Medulla oblongata (tissue), 1 donor: ENCODE measurements around the gene TGOLN2.

Experiments used
- DNase-seq: peaks from one replicate; pipeline ENCODE4 v3.0.0-alpha.2; 2015; ENCODE audit errors: extremely low spot score

Gene TGOLN2

DNA sequence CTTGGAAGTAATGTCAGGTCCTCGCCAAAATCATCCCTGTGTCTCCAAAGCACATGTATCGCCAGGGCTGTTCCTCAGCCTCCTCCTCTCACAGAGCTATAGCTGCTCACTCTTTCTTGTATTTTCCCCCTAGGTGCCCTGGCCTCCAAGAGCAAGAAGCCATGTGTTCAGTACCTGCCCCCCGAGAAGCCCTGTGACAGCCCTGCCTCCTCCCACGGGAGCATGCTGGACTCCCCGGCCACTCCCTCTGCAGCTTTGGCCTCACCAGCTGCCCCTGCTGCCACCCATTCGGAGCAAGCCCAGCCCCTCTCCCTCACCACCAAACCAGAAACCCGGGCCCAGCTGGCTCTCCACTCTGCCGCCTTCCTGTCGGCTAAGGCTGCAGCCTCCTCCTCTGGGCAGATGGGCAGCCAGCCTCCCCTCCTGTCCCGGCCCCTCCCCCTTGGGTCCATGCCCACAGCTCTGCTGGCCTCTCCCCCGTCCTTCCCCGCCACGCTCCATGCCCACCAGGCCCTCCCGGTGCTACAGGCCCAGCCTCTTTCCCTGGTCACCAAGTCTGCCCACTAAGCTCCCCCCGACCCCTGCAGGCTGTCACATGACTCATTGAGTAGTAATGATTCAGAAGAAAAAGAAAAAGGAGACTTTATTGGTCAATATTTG, 18.8 kb downstream of the TGOLN2 start:
- peak; percentile 67 for DNase-seq

DNA sequence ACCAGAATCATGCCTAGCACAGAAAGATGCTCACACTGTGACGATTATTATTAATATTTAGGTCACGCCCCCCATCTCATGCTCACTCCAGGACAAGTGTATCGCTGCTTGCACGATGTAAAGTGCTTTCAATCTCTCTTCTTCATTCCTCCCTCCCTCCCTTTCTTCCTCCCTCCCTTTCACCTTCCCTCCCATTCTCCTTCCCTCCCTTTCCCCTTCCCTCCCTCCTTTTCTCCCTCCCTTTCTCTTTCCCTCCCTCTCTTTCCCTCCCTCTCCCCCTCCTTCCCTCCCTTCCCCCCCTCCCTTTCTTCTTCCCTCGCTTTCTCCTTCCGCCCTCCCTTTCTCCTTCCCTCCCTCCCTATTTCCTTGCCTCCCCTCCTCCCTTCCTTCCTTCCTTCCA, 19.6 kb downstream of the TGOLN2 start:
- no peak for DNase-seq

DNA sequence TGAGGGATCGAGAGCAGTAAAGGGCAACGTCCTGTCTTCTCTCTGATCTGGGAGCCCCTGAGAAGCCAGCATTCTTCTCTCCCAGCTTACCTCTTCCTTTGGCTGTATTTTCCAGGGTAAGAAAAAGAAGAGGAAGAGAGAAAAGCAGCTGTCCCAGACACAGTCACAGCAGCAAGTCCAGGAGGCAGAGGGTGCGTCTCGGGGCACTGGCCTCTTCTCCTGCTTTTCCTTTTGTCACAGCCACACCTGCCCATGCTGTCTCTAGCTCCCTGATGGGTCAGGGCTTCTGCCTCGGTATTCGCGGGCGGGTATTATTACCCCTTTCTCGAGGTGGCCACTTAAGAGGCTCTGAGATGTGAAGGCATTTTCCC, 20.3 kb downstream of the TGOLN2 start:
- DNase-seq = no peak

DNA sequence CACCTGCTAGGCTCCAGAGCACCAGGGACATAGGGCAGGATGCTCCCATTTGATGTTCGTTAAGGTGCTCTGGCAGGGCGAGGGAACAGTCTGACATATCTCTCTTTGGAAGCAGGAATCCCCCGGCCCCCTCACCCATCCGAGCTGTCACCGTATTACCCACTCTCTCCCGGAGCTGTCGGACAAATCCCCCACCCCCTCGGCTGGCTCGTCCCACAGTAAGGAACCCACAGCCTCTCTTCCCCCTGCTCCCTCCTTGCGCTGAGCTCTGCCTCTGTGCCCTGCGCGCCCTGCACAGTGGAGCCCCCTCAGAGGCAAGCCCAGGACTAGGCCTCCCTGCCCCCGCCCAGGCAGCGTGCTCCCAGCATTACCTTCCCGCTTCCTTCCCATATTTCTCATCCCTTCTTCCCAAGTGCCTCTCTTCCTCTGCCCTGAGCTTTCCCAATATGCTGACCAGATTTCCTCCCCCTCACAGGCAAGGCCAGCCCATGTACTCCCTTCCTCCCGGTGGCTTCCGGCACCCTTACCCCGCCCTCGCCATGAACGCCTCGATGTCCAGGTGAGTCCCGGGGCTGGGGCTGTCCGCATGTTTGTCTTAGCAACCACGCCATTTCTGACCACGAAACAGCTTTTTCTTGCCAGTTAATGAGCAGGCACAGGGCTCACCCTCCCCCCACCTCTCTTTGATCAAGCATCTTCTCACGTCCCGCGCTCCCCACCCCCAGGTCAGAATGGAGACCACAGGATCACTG, 23.8 kb downstream of the TGOLN2 start:
- DNase-seq = no peak

DNA sequence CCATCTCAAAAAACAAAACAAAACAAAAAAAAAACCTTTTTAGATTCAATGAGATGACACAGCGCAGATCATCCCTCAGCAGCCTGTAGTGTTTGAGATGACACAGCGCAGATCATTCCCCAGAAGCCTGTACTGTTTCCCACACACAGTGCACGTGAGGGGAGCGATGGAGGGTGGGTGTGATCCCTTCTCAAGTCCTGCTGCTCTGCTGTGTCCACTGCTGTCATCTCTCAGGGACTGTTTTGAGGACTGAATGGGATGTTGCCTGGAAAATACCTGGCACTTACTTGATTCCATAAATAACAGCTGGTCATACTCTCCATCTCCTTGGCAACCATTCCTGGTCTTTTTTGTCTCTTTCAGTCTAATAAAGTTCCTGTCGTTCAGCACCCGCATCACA, 25.7 kb downstream of the TGOLN2 start:
- DNase-seq = no peak

DNA sequence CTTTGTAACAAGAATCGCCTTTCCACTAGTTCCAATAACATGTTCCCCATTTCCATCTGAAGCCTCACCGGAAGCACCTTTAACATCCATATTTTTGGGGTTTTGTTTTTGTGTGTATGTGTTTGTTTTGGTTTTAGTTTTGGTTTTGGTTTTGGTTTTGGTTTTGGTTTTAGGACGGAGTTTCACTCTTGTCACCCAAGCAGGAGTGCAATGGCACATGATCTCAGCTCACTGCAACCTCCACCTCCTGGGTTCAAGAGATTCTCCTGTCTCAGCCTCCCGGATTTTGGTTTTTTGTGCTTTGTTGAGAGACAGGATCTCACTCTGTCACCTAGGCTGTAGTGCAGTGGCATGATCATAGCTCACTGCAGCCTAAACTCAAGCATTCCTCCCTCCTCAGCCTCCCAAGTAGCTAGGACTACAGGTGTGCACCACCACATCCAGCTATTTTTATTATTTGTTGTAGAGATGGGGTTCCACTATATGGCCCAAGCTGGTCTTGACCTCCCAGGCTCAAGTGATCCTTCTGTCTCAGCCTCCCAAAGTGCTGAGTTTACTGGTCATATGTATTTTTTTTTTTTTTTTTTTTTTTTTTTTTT, 36.3 kb downstream of the TGOLN2 start:
- DNase-seq = no peak

DNA sequence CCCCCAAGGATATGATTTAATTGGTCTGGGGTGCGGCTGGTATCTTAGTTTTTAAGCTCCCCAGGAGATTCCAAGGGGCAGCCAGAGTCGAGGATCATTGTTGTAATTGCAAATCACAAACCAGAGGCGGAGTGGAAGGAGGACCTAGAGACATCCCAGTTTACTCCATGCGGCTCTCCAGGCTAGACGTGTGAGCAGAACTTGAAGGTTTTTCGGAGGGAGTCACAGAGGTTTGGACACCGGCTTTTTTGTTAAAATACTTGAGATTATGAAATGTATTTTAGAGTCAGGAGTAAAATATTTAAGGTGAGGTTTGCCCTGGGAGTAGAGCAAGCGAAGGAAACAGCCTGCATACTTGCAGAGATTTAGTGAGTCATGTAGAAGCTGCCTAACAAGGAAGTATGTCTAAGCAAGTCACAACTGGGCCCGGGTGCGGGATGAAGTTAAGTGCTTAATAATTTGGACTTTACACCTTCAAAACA, 39.5 kb downstream of the TGOLN2 start:
- DNase-seq = no peak

DNA sequence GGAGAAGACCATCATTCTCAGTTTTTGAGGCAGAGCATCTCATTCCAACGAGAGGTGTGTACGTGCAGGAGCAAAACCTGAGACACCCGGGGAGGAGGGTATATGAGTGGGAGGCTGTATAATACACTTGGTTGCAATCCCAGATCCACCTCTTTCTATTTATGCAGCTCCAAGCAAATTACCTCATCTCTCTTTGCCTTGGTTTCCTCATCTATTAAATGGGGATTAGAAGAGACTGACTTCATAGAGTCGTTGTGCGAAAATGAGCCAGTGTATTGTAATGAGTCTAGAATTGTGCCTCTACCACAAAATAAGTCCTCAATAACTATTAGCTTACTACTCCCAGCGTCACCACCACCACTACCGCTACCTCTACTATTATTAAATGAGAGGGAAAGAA, 40.1 kb downstream of the TGOLN2 start:
- DNase-seq = no peak

DNA sequence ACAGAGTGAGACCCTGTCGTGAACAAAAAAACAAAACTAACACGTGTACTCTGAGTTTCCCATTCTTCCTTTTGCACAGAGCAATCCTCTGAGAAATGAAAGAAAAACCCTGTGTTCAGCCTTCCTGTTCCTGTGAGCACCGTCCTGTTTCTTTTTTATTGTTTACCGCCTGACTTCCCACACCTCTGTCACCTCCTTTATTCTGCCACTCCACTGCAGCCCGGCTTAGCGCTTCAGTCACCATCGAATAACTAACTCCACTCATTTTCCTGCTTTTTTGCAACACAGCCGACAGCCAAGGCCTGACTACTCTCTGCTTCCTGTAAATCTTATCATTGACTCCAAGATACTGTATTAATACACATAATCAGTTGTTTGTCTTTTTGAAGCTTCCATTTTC, 40.9 kb downstream of the TGOLN2 start:
- DNase-seq = no peak

DNA sequence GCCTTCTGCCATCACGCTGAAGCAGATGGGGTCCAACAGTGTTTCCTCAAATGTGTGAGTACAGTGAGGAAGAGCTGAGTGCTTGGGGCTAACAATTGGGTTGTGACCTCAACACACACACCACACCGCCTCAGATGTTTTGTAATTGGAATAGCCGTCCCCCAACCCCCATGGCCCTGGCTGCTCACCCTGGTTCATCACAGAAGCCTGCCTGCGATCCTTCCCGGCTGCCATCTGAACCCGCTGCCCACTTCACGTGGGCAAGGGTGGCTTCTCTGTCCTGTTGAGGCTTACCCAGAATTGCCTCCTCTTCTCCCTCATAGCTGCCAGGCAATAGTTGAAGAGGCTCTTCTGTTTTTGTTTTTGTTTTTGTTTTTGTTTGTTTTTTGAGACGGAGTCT, 44.1 kb downstream of the TGOLN2 start:
- DNase-seq = no peak

DNA sequence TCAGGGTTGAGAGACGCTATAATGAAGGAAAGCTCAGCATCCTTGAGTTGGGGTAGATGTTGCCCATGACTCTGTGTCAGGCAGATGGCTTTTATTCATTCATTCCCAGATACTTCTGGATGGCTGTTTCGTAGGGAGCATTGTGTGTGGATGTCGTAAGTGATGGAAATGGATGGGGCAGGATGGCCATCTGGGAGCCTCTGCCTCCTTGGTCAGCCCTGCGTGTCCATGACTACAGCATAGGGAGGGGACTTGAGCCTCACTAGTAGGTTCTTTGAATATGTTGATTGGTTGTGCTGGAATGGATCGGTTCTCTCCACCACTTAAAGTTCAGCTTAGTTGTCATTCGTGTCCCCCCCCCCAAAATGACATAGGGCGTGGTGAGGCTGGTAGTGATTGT, 44.9 kb downstream of the TGOLN2 start:
- DNase-seq = no peak

DNA sequence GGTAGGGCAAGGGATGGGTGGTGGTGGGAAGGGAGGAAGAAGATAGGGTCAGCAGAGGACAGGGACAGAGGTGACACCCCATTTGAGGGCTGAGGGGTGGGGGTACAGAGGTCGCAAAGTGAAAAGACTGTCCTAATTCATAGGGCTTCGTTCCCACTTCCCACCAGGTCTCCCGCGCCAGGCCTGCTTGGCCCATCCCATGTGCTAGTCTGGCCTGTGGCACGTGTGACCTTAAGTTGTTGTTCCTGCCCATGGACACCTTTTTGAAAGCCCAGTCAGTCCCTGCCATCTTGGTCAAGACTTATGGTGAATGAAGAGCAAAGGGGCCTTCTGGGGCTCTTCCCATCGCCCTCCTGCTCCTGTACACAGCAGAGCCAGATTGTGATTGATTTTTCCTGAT, 46.2 kb downstream of the TGOLN2 start:
- DNase-seq = no peak

DNA sequence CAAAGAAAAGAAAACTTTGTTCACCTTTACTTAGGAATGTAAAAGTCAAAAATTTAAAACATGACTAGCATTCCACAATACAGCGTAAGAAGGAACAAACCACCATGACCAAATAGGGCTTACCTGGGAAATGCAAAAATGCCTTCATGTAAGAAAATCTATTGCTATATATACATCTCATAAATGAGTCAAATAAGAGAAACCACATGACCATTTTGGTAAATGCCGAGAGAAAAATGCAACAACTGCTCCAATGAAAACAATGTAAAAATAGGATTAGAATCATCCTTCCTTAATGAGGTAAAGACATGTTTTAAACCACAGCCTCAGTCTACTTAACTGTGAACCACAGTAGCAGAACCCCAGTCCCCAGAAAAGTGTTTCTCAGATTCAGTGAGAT, 49.4 kb downstream of the TGOLN2 start:
- DNase-seq = no peak

DNA sequence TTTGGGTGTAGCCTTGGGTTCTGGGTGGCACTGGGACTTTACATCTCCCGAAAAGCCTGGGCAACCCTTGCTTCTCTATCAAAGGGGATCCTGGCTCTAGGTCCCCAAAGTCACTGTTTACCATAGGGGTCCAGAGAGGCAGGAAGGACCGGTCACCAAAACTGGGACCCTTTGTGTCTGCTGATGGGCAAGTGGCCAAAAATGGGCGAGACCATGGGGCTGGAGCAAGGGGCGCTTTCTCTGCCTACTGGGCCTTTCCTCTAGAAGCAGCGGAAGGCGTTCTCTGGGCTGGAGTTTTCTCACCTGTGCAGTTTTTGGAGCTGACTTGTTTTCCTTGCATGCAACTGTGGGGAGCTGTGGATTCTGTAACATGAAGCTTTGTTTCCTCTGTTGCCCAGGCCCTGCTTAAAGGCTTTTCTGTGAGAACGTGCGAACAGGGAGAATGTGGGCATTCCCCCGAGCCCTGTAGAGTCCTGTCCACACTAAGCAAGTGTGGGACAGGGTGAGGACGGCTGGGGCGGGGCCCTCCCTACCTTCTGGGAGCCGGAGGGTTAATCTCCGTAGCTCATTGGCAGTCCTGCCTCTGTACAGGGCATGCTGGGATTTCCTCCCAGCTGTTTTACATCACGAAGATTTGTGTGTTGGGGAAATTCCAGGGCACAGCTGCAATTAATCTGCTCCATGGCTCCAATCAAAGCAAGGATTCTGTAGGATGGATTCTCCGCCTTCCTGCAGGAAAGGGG, 50.2 kb downstream of the TGOLN2 start:
- no peak for DNase-seq

DNA sequence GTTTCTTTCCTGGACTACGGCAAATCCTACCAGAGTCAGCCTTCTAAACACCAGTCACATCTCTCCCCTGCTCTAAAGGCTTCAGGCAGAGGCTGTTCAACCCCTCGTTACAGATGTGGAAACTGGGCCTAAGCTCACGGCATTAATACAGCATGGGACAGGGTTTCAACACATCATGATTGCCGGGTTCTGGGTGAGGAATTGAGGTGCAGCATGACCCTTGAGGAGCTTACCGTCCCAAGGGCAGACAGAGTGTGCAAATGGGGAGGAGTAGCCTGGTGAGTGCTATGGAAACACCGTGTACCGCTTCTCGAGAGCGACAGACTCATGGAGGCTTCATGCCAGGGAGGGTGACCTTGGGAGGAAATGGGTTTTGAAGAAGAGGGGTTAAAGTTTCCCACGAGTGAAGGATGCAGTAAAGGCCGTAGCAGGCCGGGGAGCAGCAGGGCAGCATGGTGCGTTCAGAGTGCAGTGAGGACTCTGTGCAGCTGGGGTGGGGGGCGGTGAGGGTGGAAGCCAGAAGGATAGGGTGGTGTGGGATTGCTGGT, 51.1 kb downstream of the TGOLN2 start:
- no peak for DNase-seq

DNA sequence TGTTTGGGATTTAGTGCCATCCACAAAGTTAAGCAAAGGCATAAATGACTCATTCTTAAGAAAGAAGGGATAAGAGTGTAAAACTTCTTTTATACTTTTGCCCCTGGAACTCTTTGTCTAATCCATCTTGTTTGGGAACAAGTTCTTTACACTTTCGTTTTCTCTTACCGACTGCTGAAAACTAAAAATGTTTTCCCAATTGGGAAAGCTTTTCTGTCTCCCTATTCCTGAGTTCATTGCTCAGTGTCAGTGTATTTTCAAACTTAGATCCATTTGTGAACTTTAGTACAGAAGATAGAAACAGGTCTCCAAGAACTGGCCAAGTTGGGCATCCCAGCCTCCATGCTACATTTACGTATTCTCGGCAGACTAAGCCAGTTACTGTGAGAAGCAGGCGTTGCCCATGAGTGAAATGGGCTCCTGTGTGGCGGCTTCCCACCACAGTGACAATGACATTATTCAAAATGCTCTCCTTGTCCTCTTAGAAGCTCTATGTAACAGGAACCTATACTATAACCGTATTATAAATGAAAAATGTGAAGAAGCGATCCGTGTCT, 51.7 kb downstream of the TGOLN2 start:
- no peak for DNase-seq

DNA sequence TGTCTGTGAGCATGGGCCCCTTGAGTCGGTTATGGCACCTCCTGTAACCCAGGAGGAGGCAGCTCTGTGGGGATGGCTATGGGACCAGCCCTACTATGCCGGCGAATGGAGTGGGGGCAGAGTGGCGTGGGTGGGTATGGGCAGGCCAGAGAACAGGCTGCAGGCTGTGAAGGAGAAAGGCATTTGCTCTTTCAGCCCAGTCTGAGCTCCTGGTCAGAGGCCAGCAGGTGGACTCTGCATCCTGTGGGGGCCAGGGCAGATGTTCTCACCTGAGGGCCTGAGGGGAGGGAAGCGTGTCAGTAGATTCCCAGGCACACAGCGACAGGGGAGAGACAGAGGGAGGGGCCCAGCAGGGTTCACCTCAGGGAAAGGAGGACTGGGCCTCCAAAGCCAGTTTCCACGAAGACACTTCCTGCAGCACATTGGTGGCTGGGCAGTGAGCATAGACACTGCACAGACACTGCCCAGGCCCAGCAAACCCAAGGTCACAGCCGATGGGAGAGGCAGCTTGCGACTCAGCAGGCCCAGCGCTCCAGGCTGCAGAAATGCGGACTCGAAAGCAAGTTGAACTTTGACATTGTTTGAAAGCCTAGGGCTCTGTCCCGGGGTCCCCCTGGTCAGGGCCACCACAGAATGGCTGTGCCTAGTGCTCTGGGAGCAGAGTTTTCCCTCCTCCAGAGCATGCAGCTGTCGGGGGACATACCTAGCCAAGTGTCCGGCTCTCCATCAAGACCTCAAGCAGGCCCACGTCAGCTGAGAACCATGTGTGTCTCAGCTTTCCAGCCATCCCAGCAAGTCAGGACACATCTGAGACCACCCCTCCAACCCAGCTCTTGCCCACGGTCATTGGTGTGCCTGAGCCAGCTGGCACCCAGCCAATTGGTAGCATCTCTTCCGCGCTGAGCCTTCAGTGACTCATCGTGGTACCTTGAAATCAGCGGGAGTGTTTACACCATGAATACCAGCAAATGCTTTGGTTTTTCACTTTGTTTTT, 53.8 kb downstream of the TGOLN2 start:
- DNase-seq = no peak

DNA sequence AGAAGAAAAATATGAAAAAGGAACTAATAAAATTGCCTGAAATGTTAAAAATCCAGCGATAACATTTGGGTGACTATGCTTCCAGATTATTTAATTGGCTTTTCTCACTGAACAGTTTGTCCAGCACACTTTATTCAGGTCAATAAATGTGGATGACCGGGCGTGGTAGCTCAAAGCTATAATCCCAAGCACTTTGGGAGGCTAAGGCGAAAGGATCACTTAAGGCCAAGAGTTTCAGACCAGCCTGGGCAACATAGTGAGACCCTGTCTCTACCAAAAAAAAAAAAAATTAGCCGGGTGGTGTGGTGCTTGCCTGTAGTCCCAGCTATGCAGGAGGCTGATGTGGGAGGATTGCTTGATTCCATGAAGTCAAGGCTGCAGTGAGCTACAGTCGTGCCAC, 55.4 kb downstream of the TGOLN2 start:
- DNase-seq = no peak

DNA sequence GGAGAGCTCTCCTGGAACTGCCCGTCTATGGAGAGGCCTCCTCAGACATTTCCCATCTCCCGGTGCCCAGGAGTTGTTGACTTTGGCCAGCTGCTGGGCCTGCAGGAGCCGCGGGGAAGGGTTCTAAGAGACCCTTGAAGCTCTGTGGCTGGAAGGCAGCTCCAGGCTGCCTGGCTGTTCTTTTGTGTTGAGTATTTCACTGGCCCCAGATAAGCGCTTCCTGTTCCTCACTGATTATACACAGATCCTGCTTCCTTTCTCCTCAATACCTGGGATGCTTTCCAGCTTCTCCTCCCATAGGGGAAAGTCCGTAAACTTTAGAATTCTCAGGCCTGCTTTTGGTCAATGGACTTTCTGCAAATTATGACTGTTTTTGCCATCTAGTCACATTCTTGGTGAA, 57.8 kb downstream of the TGOLN2 start:
- no peak for DNase-seq
